ENCODE measurements around the gene ZFR2.

Gene ZFR2

DNA sequence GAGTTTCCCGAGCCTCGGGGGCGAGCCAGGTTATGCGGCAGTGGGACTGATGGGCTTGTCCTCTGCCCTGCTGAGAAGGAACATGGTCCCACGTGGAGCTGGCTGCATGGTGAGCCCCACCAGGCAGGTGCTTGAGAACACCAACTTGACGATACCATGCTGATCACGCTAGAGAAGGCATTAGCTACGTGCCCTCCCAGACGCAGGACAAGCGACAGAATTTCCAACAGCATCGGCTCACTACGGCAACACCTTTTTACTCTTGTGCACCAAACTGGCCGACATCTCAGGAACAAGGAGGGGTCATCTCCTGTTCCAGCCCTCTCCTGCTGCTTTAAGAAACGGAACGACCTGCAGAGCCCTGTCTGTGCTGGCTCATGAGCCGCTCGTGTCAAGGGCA lies 8.3 kb downstream of the ZFR2 start:
- Mint-ChIP-seq H3K4me3 (no peak overlapping the region), H3K27ac (no peak overlapping the region), H3K27me3 (peaks cover 6 to 8% of the 10 kb centered on the region in 2 donors), H3K4me1 (ENCODE audit: low read depth in 2 of 2) (no peaks in the 10 kb centered on the region), H3K9me3 (no peaks in the 10 kb centered on the region), H3K36me3 (ENCODE audit: insufficient read depth) (peaks cover 3% of the 10 kb centered on the region)
- DNase-seq (no peak), ATAC-seq (replicated peaks) (no peak)

DNA sequence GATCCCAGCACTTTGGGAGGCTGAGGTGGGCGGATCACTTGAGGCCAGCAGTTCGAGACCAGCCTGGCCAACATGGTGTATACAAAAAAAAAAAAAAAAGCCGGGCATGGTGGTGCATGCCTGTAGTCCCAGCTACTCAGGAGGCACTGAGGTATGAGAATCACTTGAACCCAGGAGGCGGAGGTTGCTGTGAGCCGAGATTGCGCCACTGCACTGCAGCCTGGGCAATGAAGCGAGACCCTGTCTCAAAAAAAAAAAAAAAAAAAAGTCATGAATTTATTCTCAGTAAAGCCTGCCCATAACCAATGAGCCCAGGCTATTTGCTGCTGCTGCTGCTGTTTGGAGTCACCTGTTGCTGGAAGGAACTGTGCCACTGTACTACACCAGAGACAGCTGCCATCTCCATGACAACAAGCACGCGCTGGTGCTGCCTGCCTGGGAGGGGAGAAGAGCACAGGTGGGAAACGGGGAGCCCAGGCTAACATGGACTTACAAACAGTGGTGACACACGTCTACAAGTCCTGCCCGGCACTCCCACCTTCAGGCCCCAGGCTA lies 11.3 kb downstream of the ZFR2 start:
- peaks cover 3% of the 10 kb centered on the region for H3K36me3 Mint-ChIP-seq (ENCODE audit: insufficient read depth)
- H3K9me3 Mint-ChIP-seq: no peaks in the 10 kb centered on the region
- H3K27me3 Mint-ChIP-seq: peaks cover 0 to 2% of the 10 kb centered on the region in 2 donors
- no peaks in the 10 kb centered on the region for H3K4me1 Mint-ChIP-seq (ENCODE audit: low read depth in 2 of 2)
- peak; percentile 26 for ATAC-seq (replicated peaks)
- H3K4me3 Mint-ChIP-seq: no peak overlapping the region
- DNase-seq: no peak
- H3K27ac Mint-ChIP-seq: no peak overlapping the region

DNA sequence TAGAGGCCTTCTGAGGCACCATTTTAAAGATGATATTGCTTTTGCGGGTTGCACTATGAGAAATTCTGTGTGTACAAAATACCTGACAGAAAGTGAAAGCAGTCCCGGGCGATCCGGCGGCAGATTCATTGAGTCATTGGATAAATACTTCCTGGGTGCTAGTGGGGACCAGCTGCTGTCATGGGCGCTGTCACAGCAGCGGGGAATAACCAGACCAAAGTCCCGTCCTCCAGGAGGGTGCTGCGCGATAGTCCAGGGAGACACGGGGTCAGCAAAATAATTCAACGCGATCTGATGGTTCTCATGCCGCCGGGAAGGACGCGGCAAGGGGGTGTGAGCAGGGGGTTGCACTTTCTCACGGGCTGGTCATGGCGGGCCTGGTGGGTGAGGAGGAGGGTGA lies 13.5 kb downstream of the ZFR2 start:
- Mint-ChIP-seq H3K4me1 (ENCODE audit: low read depth in 2 of 2) (no peaks in the 10 kb centered on the region), H3K4me3 (no peak overlapping the region), H3K27me3 (no peaks in the 10 kb centered on the region), H3K9me3 (no peaks in the 10 kb centered on the region), H3K36me3 (ENCODE audit: insufficient read depth) (peaks cover 3% of the 10 kb centered on the region), H3K27ac (no peak overlapping the region)
- DNase-seq (no peak), ATAC-seq (replicated peaks) (no peak)

DNA sequence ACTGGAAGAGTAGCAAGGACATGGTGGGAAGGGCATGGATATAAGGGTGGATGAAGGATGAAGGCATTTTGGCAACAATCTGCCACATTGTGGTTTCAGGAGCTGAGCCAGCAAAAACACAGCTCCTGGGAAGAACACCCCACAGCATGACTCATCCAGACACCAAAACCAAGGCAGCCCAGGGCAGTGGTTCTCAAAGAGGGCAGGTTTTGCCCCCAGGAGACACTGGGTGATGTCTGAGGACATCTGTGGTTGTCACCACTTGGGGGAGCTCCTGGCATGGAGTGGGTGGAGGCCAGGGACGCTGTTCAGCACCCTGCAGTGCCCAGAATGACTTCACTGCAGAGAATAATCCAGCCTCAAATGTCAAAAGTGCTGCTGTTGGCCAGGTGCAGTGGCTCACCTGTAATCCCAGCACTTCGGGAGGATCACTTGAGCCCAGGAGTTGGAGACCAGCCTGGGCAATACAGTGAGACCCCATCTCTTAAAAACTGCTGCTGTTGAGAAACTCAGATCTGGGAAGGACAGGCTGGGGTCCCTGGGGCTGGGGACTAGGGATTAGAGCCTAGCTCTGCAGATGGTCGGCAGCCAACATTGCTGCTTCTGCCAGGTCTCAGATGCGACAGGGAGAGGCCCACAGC lies 16.1 kb downstream of the ZFR2 start:
- DNase-seq (peak; percentile 34 to 58 (median 38)), ATAC-seq (replicated peaks) (peak; percentile 70)
- Mint-ChIP-seq H3K4me1 (ENCODE audit: low read depth in 2 of 2) (no peaks in the 10 kb centered on the region), H3K36me3 (ENCODE audit: insufficient read depth) (peaks cover 3% of the 10 kb centered on the region), H3K27ac (no peak overlapping the region), H3K9me3 (no peaks in the 10 kb centered on the region), H3K4me3 (no peak overlapping the region), H3K27me3 (no peaks in the 10 kb centered on the region)

GRCh38 chr19:3852177-3852511 lies 16.7 kb downstream of the ZFR2 start:
- no peak overlapping the region for H3K4me3 Mint-ChIP-seq
- no peaks in the 10 kb centered on the region for H3K9me3 Mint-ChIP-seq
- H3K27me3 Mint-ChIP-seq: no peaks in the 10 kb centered on the region
- no peak for ATAC-seq (replicated peaks)
- H3K36me3 Mint-ChIP-seq (ENCODE audit: insufficient read depth): peaks cover 2% of the 10 kb centered on the region
- no peaks in the 10 kb centered on the region for H3K4me1 Mint-ChIP-seq (ENCODE audit: low read depth in 2 of 2)
- no peak overlapping the region for H3K27ac Mint-ChIP-seq
- DNase-seq: no peak

DNA sequence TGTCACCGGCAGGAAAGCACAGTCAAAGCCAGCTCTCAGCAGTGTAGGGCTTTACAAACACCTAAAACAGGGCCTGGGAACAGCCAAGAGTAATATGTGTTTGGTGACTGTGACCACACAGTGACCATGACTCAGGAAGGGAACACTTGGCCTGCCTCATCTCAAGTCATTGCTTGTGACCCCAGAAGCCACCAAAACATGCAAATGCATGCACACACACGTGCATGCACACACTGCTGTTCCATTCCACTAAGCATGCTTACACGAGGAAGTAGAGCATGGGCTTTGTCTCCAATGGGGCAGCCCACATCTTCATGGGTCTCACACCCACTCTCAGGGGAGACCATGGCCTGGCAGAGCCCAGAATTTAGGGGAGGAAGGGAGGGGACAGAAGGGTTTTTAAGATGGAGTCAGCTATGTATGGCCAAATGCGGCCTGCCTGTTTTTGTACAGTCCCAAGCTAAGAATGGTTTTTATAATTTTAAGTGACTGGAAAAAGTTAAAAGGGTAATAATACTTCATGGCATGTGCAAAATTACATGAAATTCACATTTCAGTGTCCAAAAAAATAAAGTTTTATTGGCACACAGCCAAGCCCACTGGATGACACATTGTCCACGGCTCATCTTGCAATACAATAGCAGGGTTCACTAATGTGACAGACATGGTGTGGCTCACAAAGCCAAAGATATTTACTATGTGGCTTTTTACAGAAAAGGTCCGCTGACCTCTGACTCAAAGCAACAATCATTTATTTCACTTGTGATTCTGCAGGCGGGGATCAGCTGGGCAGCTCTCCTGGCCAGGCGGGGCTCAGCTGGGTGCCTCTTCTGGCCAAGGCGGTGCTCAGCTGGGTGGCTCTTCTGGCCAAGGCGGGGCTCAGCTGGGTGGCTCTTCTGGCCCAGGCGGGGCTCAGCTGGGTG lies 17.3 kb downstream of the ZFR2 start:
- Mint-ChIP-seq H3K27ac (no peak overlapping the region), H3K27me3 (no peaks in the 10 kb centered on the region), H3K9me3 (no peaks in the 10 kb centered on the region), H3K36me3 (ENCODE audit: insufficient read depth) (no peaks in the 10 kb centered on the region), H3K4me3 (no peak overlapping the region), H3K4me1 (ENCODE audit: low read depth in 2 of 2) (no peaks in the 10 kb centered on the region)
- DNase-seq (no peak), ATAC-seq (replicated peaks) (no peak)

DNA sequence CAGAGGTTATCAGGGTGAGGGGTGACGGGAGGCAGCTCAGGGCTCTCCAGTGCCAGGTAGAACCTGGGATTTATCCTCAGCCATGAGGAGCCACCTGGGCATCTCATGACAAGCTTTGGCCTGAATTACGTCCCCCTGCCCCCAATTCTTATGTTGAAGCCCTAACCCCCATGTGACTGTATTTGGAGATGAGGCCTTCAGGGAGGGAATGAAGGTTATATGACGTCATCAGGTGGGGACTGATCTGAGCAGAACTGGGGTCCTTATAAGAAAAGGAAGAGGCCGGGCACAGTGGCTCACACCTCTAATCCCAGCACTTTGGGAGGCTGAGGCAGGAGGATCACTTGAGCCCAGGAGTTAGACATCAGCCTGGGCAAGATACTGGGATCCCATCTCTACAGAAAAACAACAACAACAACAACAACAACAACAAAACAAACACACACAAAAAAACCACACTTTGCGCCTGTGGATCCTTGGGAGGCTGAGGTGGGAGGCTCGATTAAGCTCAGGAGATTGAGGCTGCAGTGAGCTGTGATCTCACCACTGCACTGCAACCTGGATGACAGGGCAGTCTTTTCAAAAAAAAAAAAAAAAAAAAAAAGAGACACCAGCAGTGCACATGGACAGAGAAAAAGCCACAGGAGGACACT lies 18.4 kb downstream of the ZFR2 start:
- DNase-seq (no peak), ATAC-seq (replicated peaks) (no peak)
- Mint-ChIP-seq H3K27ac (no peak overlapping the region), H3K27me3 (no peaks in the 10 kb centered on the region), H3K9me3 (no peaks in the 10 kb centered on the region), H3K4me3 (no peak overlapping the region), H3K36me3 (ENCODE audit: insufficient read depth) (no peaks in the 10 kb centered on the region), H3K4me1 (ENCODE audit: low read depth in 2 of 2) (no peaks in the 10 kb centered on the region)

DNA sequence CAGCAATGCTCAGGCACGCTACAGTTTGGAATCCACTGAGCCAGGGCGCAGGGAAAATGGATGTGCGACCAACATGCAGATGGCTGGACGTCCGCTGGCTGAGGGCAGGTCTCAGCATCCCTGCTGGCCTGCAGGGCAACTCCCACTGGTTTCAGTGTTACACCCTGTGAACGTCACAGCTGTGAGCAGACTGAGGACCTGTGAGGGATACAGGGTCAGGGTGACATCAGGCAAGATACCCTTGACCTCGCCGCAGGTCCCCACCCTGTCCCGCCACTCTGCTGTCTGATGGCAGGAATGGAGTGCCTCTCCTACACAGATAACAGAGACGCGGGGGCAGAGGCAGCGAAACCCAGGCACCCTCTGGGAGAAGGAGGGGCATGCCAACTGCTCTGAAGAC lies 19.1 kb downstream of the ZFR2 start:
- H3K36me3 Mint-ChIP-seq (ENCODE audit: insufficient read depth): no peaks in the 10 kb centered on the region
- DNase-seq (no peak), ATAC-seq (replicated peaks) (no peak)
- H3K4me3 Mint-ChIP-seq: no peak overlapping the region
- H3K4me1 Mint-ChIP-seq (ENCODE audit: low read depth in 2 of 2): no peaks in the 10 kb centered on the region
- H3K27ac Mint-ChIP-seq: no peak overlapping the region
- H3K27me3 Mint-ChIP-seq: no peaks in the 10 kb centered on the region
- no peaks in the 10 kb centered on the region for H3K9me3 Mint-ChIP-seq

DNA sequence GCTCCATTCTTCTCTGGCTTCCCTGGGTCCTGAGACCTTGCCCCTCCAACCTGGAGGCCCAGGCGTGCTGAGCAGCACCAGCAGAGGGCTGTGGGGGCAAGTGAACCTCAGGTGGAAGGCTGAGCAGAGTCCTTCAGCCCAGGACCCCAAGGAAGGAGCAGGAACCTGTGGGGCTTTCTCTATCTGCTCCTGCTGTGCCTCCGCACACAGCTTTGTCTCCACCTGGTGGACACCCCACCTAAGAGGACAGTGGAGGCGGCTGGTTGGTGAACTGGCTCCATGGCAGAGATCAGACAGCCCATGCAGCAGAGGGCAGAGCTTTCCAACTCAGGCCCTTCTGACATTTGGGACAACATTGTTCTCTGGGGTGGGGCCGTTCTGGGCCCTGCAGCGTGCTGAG lies 19.7 kb downstream of the ZFR2 start:
- H3K4me3 Mint-ChIP-seq: no peak overlapping the region

DNA sequence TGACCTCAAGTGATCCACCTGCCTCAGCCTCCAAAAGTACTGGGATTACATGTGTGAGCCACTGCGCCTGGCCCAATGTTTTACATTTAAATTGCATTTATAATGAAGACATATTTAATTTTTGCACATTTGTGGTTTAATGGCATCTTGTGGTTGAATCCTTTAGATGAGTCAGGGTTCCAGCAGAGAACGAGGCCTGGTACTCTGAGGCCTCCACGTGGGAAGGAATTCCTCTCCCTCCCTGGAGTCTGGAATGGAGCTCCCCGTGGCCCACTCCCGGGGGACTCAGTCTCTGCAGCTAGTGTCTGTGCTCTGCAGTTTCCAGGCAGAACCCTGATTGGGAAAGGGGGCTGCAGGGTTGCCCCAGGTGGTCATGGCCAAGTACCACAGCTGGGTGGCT lies 24.2 kb downstream of the ZFR2 start:
- H3K4me1 Mint-ChIP-seq (ENCODE audit: low read depth in 2 of 2): no peaks in the 10 kb centered on the region
- peaks cover 0 to 6% of the 10 kb centered on the region in 2 donors for H3K27me3 Mint-ChIP-seq
- DNase-seq (no peak), ATAC-seq (replicated peaks) (no peak)
- H3K4me3 Mint-ChIP-seq: no peak overlapping the region
- H3K9me3 Mint-ChIP-seq: no peaks in the 10 kb centered on the region
- no peaks in the 10 kb centered on the region for H3K36me3 Mint-ChIP-seq (ENCODE audit: insufficient read depth)
- H3K27ac Mint-ChIP-seq: no peak overlapping the region

More for the DNA sequence above, 19.7 kb downstream of the ZFR2 start:
- Mint-ChIP-seq H3K9me3 (no peaks in the 10 kb centered on the region), H3K27me3 (no peaks in the 10 kb centered on the region), H3K36me3 (ENCODE audit: insufficient read depth) (no peaks in the 10 kb centered on the region), H3K27ac (no peak overlapping the region), H3K4me1 (ENCODE audit: low read depth in 2 of 2) (no peaks in the 10 kb centered on the region)
- DNase-seq (peak; percentile 42 to 52 (median 49)), ATAC-seq (replicated peaks) (peak; percentile 78)

GRCh38 chr19:3842948-3843347 lies 25.9 kb downstream of the ZFR2 start:
- no peak overlapping the region for H3K4me3 Mint-ChIP-seq
- H3K36me3 Mint-ChIP-seq (ENCODE audit: insufficient read depth): no peaks in the 10 kb centered on the region
- ATAC-seq (replicated peaks) (no peak), DNase-seq (no peak)
- H3K9me3 Mint-ChIP-seq: no peaks in the 10 kb centered on the region
- H3K27ac Mint-ChIP-seq: no peak overlapping the region
- H3K27me3 Mint-ChIP-seq: peaks cover 0 to 7% of the 10 kb centered on the region in 2 donors
- no peaks in the 10 kb centered on the region for H3K4me1 Mint-ChIP-seq (ENCODE audit: low read depth in 2 of 2)

GRCh38 chr19:3840804-3841203 lies 28.0 kb downstream of the ZFR2 start:
- no peak for ATAC-seq (replicated peaks)
- H3K4me1 Mint-ChIP-seq (ENCODE audit: low read depth in 2 of 2): no peaks in the 10 kb centered on the region
- H3K9me3 Mint-ChIP-seq: no peaks in the 10 kb centered on the region
- no peak overlapping the region for H3K4me3 Mint-ChIP-seq
- H3K36me3 Mint-ChIP-seq (ENCODE audit: insufficient read depth): no peaks in the 10 kb centered on the region
- H3K27ac Mint-ChIP-seq: no peak overlapping the region
- peaks cover 0 to 7% of the 10 kb centered on the region in 2 donors for H3K27me3 Mint-ChIP-seq
- no peak for DNase-seq

DNA sequence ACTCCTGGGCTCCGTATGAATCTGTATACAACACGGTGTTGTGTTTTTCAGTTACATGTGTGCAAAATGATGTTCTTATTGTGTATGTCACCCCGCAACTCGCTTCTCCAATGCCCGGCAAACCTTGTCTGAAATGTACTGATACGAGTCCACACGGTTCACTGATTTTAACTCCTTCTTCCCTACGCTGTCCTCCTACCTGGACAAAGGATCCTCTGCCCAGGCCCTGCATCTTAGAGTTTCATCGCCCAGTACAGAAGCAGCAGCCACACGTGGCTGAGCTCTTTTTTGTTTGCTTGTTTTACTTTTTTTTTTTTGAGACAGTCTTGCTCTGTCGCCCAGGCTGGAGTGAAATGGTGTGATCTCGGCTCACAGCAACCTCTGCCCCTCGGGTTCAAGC lies 28.9 kb downstream of the ZFR2 start:
- Mint-ChIP-seq H3K27ac (no peak overlapping the region), H3K36me3 (ENCODE audit: insufficient read depth) (no peaks in the 10 kb centered on the region), H3K4me3 (no peak overlapping the region), H3K27me3 (peaks cover 0 to 7% of the 10 kb centered on the region in 2 donors), H3K4me1 (ENCODE audit: low read depth in 2 of 2) (no peaks in the 10 kb centered on the region), H3K9me3 (no peaks in the 10 kb centered on the region)
- DNase-seq (no peak), ATAC-seq (replicated peaks) (no peak)

Measured in effector memory CD8-positive, alpha-beta T cell (primary cell).